ENCODE data around the gene EVA1A. TPM values are rescaled to one million over a fixed set of nuclear protein-coding genes. Genes with fewer than 3 reads are reported as not detected.
A peak's percentile ranks its signal among the peaks of the same experiment; 100 is the strongest.

The EVA1A gene
- total and polyA plus RNA-seq, 4 donors: 30.1 to 102 (median 43.5) TPM

DNA sequence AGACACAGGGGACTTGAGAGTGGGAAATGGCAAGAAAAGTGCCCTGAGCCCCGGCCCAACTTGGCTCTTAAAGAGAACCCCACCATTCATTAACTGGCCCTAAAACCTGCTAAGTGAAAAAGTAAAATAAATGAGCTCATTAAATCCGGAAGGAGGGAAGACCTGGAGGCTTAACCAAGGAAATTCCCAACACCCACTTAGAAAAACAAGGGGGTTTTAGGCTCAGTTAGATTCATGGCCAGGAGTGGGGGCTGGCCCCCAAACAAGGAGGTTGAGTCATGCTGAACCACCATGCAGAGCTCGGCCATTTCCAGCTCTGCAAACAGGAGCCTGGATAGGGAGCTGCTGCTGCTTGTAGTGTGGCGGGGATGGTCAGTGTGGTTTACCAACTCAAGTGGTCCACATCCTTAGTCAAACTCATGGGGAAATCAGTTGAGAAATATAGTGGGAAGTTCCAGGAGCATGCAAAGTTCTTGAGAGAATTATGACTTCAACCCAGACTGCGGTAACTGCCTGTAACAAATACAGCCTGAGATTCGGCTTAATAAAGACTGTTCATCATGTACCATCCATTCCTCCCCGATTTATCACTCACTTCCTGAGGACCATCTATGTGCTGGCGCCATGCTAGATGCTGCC, 46.1 kb upstream of the EVA1A start:
- H3K27me3 ChIP-seq (ENCODE audit: control insufficient read depth in 3 of 3, insufficient read depth in 3 of 3, low read length in 2 of 3): no peaks in the 10 kb centered on the region
- WGBS, 2 donors: 58 to 69% methylated on average over 8 of the region's 8 CpGs
- TF ChIP-seq, protein P1, sequence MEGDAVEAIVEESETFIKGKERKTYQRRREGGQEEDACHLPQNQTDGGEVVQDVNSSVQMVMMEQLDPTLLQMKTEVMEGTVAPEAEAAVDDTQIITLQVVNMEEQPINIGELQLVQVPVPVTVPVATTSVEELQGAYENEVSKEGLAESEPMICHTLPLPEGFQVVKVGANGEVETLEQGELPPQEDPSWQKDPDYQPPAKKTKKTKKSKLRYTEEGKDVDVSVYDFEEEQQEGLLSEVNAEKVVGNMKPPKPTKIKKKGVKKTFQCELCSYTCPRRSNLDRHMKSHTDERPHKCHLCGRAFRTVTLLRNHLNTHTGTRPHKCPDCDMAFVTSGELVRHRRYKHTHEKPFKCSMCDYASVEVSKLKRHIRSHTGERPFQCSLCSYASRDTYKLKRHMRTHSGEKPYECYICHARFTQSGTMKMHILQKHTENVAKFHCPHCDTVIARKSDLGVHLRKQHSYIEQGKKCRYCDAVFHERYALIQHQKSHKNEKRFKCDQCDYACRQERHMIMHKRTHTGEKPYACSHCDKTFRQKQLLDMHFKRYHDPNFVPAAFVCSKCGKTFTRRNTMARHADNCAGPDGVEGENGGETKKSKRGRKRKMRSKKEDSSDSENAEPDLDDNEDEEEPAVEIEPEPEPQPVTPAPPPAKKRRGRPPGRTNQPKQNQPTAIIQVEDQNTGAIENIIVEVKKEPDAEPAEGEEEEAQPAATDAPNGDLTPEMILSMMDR (IDR thresholded peaks at IDR 0.05; ENCODE audit: control extremely low read depth, extremely low read depth): no peak
- peaks cover 0 to 16% (median 0%) of the 10 kb centered on the region in 5 donors for H3K4me1 ChIP-seq (ENCODE audit: control insufficient read depth in 5 of 5, insufficient read depth in 5 of 5, low read length in 5 of 5)
- no peaks in the 10 kb centered on the region for H3K9me3 ChIP-seq (ENCODE audit: control insufficient read depth in 4 of 4, insufficient read depth in 3 of 4, low read length in 3 of 4)
- ATAC-seq (ENCODE audit: insufficient read depth, low FRiP score): peak; percentile 1
- H3K9ac ChIP-seq (ENCODE audit: insufficient read depth in 1 of 2, low read length in 2 of 2): no peak overlapping the region
- H3K27ac ChIP-seq (ENCODE audit: low read depth in 1 of 2, low read length in 1 of 2): peak overlapping the region in 1 of 2 donors; percentile 70
- H3K4me3 ChIP-seq: no peak overlapping the region
- no peak for DNase-seq
- H3K36me3 ChIP-seq (ENCODE audit: control insufficient read depth in 4 of 4, insufficient read depth in 4 of 4, low read length in 4 of 4): no peaks in the 10 kb centered on the region

DNA sequence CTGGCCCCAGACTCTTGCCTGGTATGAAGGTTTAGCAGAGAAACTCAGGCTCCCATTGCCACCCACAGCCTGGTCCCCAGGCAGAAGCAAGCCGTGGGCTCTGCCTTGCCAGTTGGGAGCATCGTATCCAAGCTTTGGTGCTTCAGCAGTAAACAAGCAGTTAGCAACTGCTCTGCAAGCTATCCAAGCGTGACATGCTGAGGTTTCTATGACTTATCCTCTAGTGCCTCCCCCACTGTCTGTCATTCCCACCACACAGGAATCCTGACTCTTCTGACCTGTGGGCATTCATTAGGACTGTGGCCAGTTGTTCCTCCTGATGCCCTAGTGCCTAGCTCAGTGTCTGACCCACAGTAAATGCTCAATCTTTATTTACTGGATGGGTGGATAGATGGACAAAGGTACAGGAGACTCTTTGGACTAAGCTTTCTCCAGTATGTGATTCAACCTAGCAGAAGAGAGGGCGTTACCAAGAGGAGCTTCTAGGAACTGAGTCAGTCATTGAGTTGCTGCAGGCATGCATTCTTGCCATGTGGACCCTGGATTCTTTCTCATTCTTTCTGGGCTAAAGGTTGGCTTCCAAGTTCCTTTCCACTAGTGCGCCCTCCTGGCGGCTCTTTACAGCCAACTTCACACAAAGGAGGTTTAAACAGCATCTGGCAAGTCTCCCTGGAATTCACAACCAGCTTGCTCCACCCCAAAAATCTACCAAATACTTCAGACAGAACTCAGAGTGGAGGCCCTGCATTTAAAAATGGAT, 45.2 kb upstream of the EVA1A start:
- Histone ChIP-seq H3K27ac (ENCODE audit: low read depth in 1 of 2, low read length in 1 of 2) (peak overlapping the region in 1 of 2 donors; percentile 51), H3K4me3 (no peak overlapping the region), H3K27me3 (ENCODE audit: control insufficient read depth in 3 of 3, insufficient read depth in 3 of 3, low read length in 2 of 3) (no peaks in the 10 kb centered on the region), H3K9ac (ENCODE audit: insufficient read depth in 1 of 2, low read length in 2 of 2) (no peak overlapping the region), H3K36me3 (ENCODE audit: control insufficient read depth in 4 of 4, insufficient read depth in 4 of 4, low read length in 4 of 4) (no peaks in the 10 kb centered on the region), H3K9me3 (ENCODE audit: control insufficient read depth in 4 of 4, insufficient read depth in 3 of 4, low read length in 3 of 4) (no peaks in the 10 kb centered on the region), H3K4me1 (ENCODE audit: control insufficient read depth in 5 of 5, insufficient read depth in 5 of 5, low read length in 5 of 5) (peaks cover 0 to 16% (median 0%) of the 10 kb centered on the region in 5 donors)
- TF ChIP-seq, protein P1 (IDR thresholded peaks at IDR 0.05; ENCODE audit: control extremely low read depth, extremely low read depth): no peak
- ATAC-seq (ENCODE audit: insufficient read depth, low FRiP score) (peak; percentile 29), DNase-seq (peak; percentile 53 to 78 (median 56))
- whole genome bisulfite sequencing, 2 donors: 72 to 73% methylated on average over 6 of the region's 6 CpGs

DNA sequence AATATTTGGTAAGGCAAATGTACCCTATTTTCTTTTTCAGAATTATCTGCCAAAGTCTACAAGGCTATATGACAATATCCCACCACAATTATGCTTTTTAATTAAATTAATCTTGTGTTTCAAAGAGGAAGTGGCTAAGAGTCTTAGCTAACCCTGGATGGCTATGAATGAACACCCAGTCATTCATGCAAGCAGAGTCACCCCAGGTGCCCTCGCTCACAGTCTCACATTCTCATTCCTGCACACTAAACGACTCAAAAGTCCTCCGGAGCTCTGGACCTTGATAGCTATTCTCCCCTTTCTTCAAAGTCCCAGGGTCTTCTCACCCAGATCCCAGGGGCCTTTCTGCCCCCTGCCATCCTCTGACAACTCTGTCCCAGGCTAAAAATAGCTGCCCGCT, 43.7 kb upstream of the EVA1A start:
- TF ChIP-seq, protein P1 (IDR thresholded peaks at IDR 0.05; ENCODE audit: control extremely low read depth, extremely low read depth): no peak
- no peak overlapping the region for H3K9ac ChIP-seq (ENCODE audit: insufficient read depth in 1 of 2, low read length in 2 of 2)
- H3K9me3 ChIP-seq (ENCODE audit: control insufficient read depth in 4 of 4, insufficient read depth in 3 of 4, low read length in 3 of 4): no peaks in the 10 kb centered on the region
- ATAC-seq (ENCODE audit: insufficient read depth, low FRiP score): no peak
- H3K4me1 ChIP-seq (ENCODE audit: control insufficient read depth in 5 of 5, insufficient read depth in 5 of 5, low read length in 5 of 5): peaks cover 0 to 16% (median 0%) of the 10 kb centered on the region in 5 donors
- no peaks in the 10 kb centered on the region for H3K27me3 ChIP-seq (ENCODE audit: control insufficient read depth in 3 of 3, insufficient read depth in 3 of 3, low read length in 2 of 3)
- WGBS, 2 donors: 76 to 77% methylated on average over 4 of the region's 4 CpGs
- DNase-seq: no peak
- H3K36me3 ChIP-seq (ENCODE audit: control insufficient read depth in 4 of 4, insufficient read depth in 4 of 4, low read length in 4 of 4): no peaks in the 10 kb centered on the region
- H3K4me3 ChIP-seq: no peak overlapping the region
- no peak overlapping the region for H3K27ac ChIP-seq (ENCODE audit: low read depth in 1 of 2, low read length in 1 of 2)
